Mesendoderm (in vitro differentiated cells): ENCODE data around the gene PDCD2.
A peak's percentile ranks its signal among the peaks of the same experiment; 100 is the strongest.
"Not testable (repeated sequence)": the region's sequence is repeated elsewhere in the genome, so short reads cannot be mapped to it uniquely, and the experiment has no call there.

Source experiments
- DNase-seq: peaks from one replicate; pipeline ENCODE4 v3.0.0; 2013
- H2AK5ac ChIP-seq: 2 replicates; pipeline ENCODE4 v1.6.1; 2013; ENCODE audit warnings: low read length, inconsistent platforms
- H2BK120ac ChIP-seq: 2 replicates; pipeline ENCODE4 v1.6.1; 2013; ENCODE audit warnings: low read depth, mild to moderate bottlenecking, low read length, moderate library complexity, mixed read lengths
- H2BK15ac ChIP-seq: replicated peaks from 2 replicates; pipeline ENCODE4 v1.6.1; 2013; ENCODE audit warnings: low read depth, mild to moderate bottlenecking, moderate library complexity
- H2BK5ac ChIP-seq: 2 replicates; pipeline ENCODE4 v1.6.1; 2013; ENCODE audit warnings: low read length, inconsistent platforms
- H3K18ac ChIP-seq: 2 replicates; pipeline ENCODE4 v1.6.1; 2013; ENCODE audit warnings: mild to moderate bottlenecking, low read length, mixed read lengths
- H3K23ac ChIP-seq: one replicate; pipeline ENCODE4 v1.6.1; 2013; ENCODE audit warnings: low read length
- H3K27ac ChIP-seq: 2 replicates; pipeline ENCODE4 v1.5.1; 2013; ENCODE audit warnings: low read depth, mild to moderate bottlenecking, inconsistent platforms, low read length, moderate library complexity
- H3K27me3 ChIP-seq: 2 replicates; pipeline ENCODE4 v1.6.1; 2013; ENCODE audit warnings: low read length, control low read depth, mild to moderate bottlenecking, inconsistent platforms; ENCODE audit not compliant: insufficient read depth, poor library complexity
- H3K36me3 ChIP-seq: 2 replicates; pipeline ENCODE4 v1.6.1; 2013; ENCODE audit warnings: low read length, inconsistent platforms; ENCODE audit not compliant: control insufficient read depth, insufficient read depth
- H3K4ac ChIP-seq: one replicate; pipeline ENCODE4 v1.6.1; 2013; ENCODE audit warnings: low read depth, mild to moderate bottlenecking, low read length, moderate library complexity
- H3K4me1 ChIP-seq: 2 replicates; pipeline ENCODE4 v1.6.1; 2013; ENCODE audit warnings: low read depth, low read length, inconsistent platforms; ENCODE audit not compliant: control insufficient read depth
- H3K4me2 ChIP-seq: 2 replicates; pipeline ENCODE4 v1.6.1; 2013; ENCODE audit warnings: low read length
- H3K4me3 ChIP-seq: 2 replicates; pipeline ENCODE4 v1.5.1; 2013; ENCODE audit warnings: mild to moderate bottlenecking, low read length
- H3K56ac ChIP-seq: one replicate; pipeline ENCODE4 v1.6.1; 2013; ENCODE audit warnings: low read length
- H3K79me1 ChIP-seq: 2 replicates; pipeline ENCODE4 v1.6.1; 2013; ENCODE audit warnings: low read length, inconsistent platforms
- H3K79me2 ChIP-seq: 2 replicates; pipeline ENCODE4 v1.6.1; 2013; ENCODE audit warnings: mild to moderate bottlenecking, low read length; ENCODE audit not compliant: control insufficient read depth, insufficient read depth
- H3K9ac ChIP-seq: 2 replicates; pipeline ENCODE4 v1.6.1; 2013; ENCODE audit warnings: low read length, inconsistent platforms
- H4K5ac ChIP-seq: one replicate; pipeline ENCODE4 v1.6.1; 2013; ENCODE audit warnings: low read length
- H4K8ac ChIP-seq: one replicate; pipeline ENCODE4 v1.6.1; 2013; ENCODE audit warnings: low read depth, mild to moderate bottlenecking, control low read depth, low read length, moderate library complexity
- WGBS: extraction: QIAGEN DNeasy Blood & Tissue Kit; methylation state at CpG from one replicate; pipeline ENCODE4 v1.1.7; 2013; ENCODE audit warnings: low lambda C conversion rate, missing lambda C conversion rate; ENCODE audit not compliant: insufficient coverage; ENCODE audit errors: extremely low coverage; 5-methylcytosine and 5-hydroxymethylcytosine counted together

PDCD2 gene

GRCh38 chr6:170532867-170533488 is 51.5 kb downstream of the PDCD2 start:
- no CpG with 5 or more reads among the region's 7 CpGs for WGBS
- H3K36me3 ChIP-seq = peaks cover 12% of the 10 kb centered on the region

DNA sequence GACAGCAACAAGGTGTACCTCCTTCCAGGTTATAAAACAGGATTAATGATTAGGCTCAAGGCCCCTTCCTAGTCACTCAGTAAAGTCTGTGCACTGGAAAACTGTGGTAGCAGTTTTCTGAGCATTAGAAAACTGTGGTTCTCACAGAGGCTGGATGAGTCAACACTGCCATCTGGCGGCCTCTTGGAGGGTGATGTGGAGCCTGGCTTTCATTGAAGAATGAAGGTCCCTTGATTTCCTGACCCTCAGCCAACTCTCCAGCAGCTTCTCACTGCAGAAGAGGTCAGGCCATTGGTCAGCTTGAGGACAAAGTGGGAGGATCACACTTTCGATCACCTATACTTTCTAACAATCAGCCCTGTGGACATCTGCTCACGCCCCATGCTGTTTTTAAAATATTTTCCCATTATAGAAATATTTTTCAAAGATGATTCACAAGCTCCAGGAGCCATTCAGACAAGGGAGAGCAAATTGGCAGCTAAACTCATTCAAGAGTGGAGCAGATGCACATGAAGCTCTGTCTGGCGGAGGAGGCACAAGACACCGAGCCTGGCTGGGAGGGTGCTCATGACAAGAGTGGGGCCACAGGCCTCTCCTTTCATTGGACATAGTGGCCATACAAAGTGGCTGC is 54.5 kb downstream of the PDCD2 start:
- Histone ChIP-seq H3K27ac (no peak overlapping the region), H3K36me3 (no peaks in the 10 kb centered on the region), H4K8ac (no peak overlapping the region), H3K27me3 (no peaks in the 10 kb centered on the region), H3K18ac (no peak overlapping the region), H2AK5ac (no peak overlapping the region), H3K4ac (no peak overlapping the region), H2BK120ac (no peak overlapping the region), H3K9ac (no peak overlapping the region), H2BK5ac (no peak overlapping the region), H3K56ac (peak overlapping the region; percentile 11), H3K4me3 (no peak overlapping the region), H2BK15ac (no peak overlapping the region), H3K4me1 (no peaks in the 10 kb centered on the region), H3K4me2 (no peak overlapping the region), H3K79me1 (no peaks in the 10 kb centered on the region), H4K5ac (no peak overlapping the region), H3K23ac (no peak overlapping the region), H3K79me2 (no peaks in the 10 kb centered on the region)
- peak; percentile 79 for DNase-seq
- WGBS = no CpG with 5 or more reads among the region's 5 CpGs

More at GRCh38 chr6:170532867-170533488, 51.5 kb downstream of the PDCD2 start:
- no peak overlapping the region for H2AK5ac ChIP-seq
- no peak overlapping the region for H4K5ac ChIP-seq
- peaks cover 4% of the 10 kb centered on the region for H3K79me1 ChIP-seq
- no peak overlapping the region for H3K9ac ChIP-seq
- H2BK15ac ChIP-seq = no peak overlapping the region
- no peaks in the 10 kb centered on the region for H3K4me1 ChIP-seq
- no peak overlapping the region for H3K56ac ChIP-seq
- H3K23ac ChIP-seq = no peak overlapping the region
- H4K8ac ChIP-seq = no peak overlapping the region
- H3K27ac ChIP-seq = no peak overlapping the region
- no peak overlapping the region for H3K18ac ChIP-seq
- no peaks in the 10 kb centered on the region for H3K27me3 ChIP-seq
- H2BK5ac ChIP-seq = no peak overlapping the region
- no peaks in the 10 kb centered on the region for H3K79me2 ChIP-seq
- no peak overlapping the region for H3K4me2 ChIP-seq
- no peak overlapping the region for H2BK120ac ChIP-seq
- H3K4me3 ChIP-seq = no peak overlapping the region
- no peak overlapping the region for H3K4ac ChIP-seq
- DNase-seq = no peak

GRCh38 chr6:170527995-170528394 is 56.4 kb downstream of the PDCD2 start:
- H3K4me1 ChIP-seq, H3K36me3 ChIP-seq, H4K5ac ChIP-seq, H3K23ac ChIP-seq, H2AK5ac ChIP-seq, H2BK15ac ChIP-seq, H4K8ac ChIP-seq, H3K18ac ChIP-seq, H3K79me1 ChIP-seq, H3K4ac ChIP-seq, H3K56ac ChIP-seq, DNase-seq, H3K4me2 ChIP-seq, H3K27ac ChIP-seq, H3K79me2 ChIP-seq, H3K4me3 ChIP-seq, H3K27me3 ChIP-seq, H2BK120ac ChIP-seq, H2BK5ac ChIP-seq, H3K9ac ChIP-seq: not testable (repeated sequence)
- WGBS = no CpG with 5 or more reads among the region's 5 CpGs

- no peak overlapping the region for H3K27ac ChIP-seq
- no peak overlapping the region for H2BK15ac ChIP-seq
- H2BK120ac ChIP-seq = no peak overlapping the region
- no peak overlapping the region for H4K5ac ChIP-seq
- H3K18ac ChIP-seq = no peak overlapping the region
- no peak overlapping the region for H4K8ac ChIP-seq
- no peak overlapping the region for H2AK5ac ChIP-seq
- no peak overlapping the region for H3K9ac ChIP-seq
- H3K4me3 ChIP-seq = no peak overlapping the region
- H3K4me2 ChIP-seq = no peak overlapping the region
- WGBS = 100% methylated on average over 2 of the region's 7 CpGs
- no peak overlapping the region for H3K4ac ChIP-seq
- no peak overlapping the region for H3K56ac ChIP-seq
- no peaks in the 10 kb centered on the region for H3K27me3 ChIP-seq
- no peaks in the 10 kb centered on the region for H3K4me1 ChIP-seq
- no peaks in the 10 kb centered on the region for H3K36me3 ChIP-seq
- no peaks in the 10 kb centered on the region for H3K79me1 ChIP-seq
- H2BK5ac ChIP-seq = no peak overlapping the region
- no peak for DNase-seq
- no peaks in the 10 kb centered on the region for H3K79me2 ChIP-seq
- no peak overlapping the region for H3K23ac ChIP-seq
Measured at GRCh38 chr6:170525795-170526194, 58.6 kb downstream of the PDCD2 start.
